Stimulated activated CD8-positive, alpha-beta memory T cell treated with anti-CD3 and anti-CD28 coated beads, Interleukin-7, amount 100 ng/mL, for 48 hours (primary cell): ENCODE data around the gene SLC17A7.

Experiments
- DNase-seq, 2 donors: peaks; one replicate each; pipeline ENCODE4 v3.0.0-alpha.2; 2020; ENCODE audit warnings: low read depth in 1 of 2; ENCODE audit errors: extremely low read depth in 1 of 2

SLC17A7 gene

GRCh38 chr19:49411681-49412326, 29.5 kb downstream of the SLC17A7 start:
- DNase-seq = no peak

- DNase-seq = no peak
Measured at GRCh38 chr19:49409441-49410029, 31.8 kb downstream of the SLC17A7 start.

- no peak for DNase-seq
Measured at GRCh38 chr19:49408816-49409440, 32.4 kb downstream of the SLC17A7 start.

GRCh38 chr19:49407482-49408015, 33.8 kb downstream of the SLC17A7 start:
- no peak for DNase-seq

GRCh38 chr19:49407079-49407478, 34.2 kb downstream of the SLC17A7 start:
- no peak for DNase-seq

GRCh38 chr19:49403404-49404187, 37.7 kb downstream of the SLC17A7 start:
- DNase-seq = no peak

- DNase-seq = no peak
Measured at GRCh38 chr19:49400029-49400428, 41.3 kb downstream of the SLC17A7 start.

- no peak for DNase-seq
Measured at GRCh38 chr19:49398931-49399330, 42.4 kb downstream of the SLC17A7 start.

- DNase-seq = no peak
Measured at GRCh38 chr19:49398001-49398615, 43.2 kb downstream of the SLC17A7 start.

- no peak for DNase-seq
Measured at GRCh38 chr19:49396738-49397505, 44.4 kb downstream of the SLC17A7 start.

- no peak for DNase-seq
Measured at GRCh38 chr19:49395581-49396407, 45.5 kb downstream of the SLC17A7 start.

GRCh38 chr19:49393881-49394280, 47.4 kb downstream of the SLC17A7 start:
- no peak for DNase-seq

GRCh38 chr19:49391581-49392399, 49.5 kb downstream of the SLC17A7 start:
- peak; percentile 39 to 55 for DNase-seq

- DNase-seq = no peak
Measured at GRCh38 chr19:49390929-49391359, 50.4 kb downstream of the SLC17A7 start.

- DNase-seq = no peak
Measured at GRCh38 chr19:49390131-49390928, 51.0 kb downstream of the SLC17A7 start.

GRCh38 chr19:49389406-49389805, 51.9 kb downstream of the SLC17A7 start:
- DNase-seq = no peak

- peak; percentile 64 to 86 for DNase-seq
Measured at GRCh38 chr19:49387936-49388372, 53.4 kb downstream of the SLC17A7 start, which contains the start of gene KASH5. Gene KASH5, plus strand, starts transcription at chr19:49388249. Its CDS starts 2,635 bp downstream, at chr19:49390884.
